Tibial nerve (tissue), 4 donors: ENCODE results near the gene MYBBP1A.

ENCODE experiments used
- CTCF ChIP-seq, 5 experiments: fragments of 200-600 bp in 3 of 5; fragments of 450-650 bp in 2 of 5; sonication (generic) in 3 of 5; IDR thresholded peaks; one replicate each; pipeline ENCODE4 v1.5.1; 2016 to 2019; ENCODE audit warnings: antibody characterized with exemption in 5 of 5, mild to moderate bottlenecking in 3 of 5, moderate library complexity in 2 of 5
- EP300 ChIP-seq, 2 donors: sonication (generic); formaldehyde crosslinking; IDR thresholded peaks; one replicate each; pipeline ENCODE4 v1.6.1; 2017; ENCODE audit warnings: antibody characterized with exemption in 2 of 2, mild to moderate bottlenecking in 1 of 2
- POLR2A ChIP-seq, 2 donors: fragments of 450-650 bp; IDR thresholded peaks; one replicate each; pipeline ENCODE4 v1.6.1; 2017; ENCODE audit warnings: antibody characterized with exemption in 2 of 2, mild to moderate bottlenecking in 2 of 2, moderate library complexity in 2 of 2

- TF ChIP-seq CTCF (IDR thresholded peaks at IDR 0.05) (no peak), EP300 (IDR thresholded peaks at IDR 0.05) (no peak), POLR2A (IDR thresholded peaks at IDR 0.05) (no peak)
Measured at GRCh38 chr17:4556996-4557395, 1.8 kb upstream of the MYBBP1A start.
